HG03575 (cell line): ENCODE measurements around the gene ROR1.

Source experiments
- ATAC-seq: cut with Tn5 transposase; IDR thresholded peaks from one replicate; pipeline ENCODE4 v1.9.1; 2021; ENCODE audit not compliant: unreplicated experiment, insufficient number of reproducible peaks, low FRiP score; ENCODE audit errors: extremely low read depth

ROR1 gene

GRCh38 chr1:63836830-63837229 lies 63.0 kb downstream of the ROR1 start:
- ATAC-seq = no peak

GRCh38 chr1:63843010-63843409 lies 69.2 kb downstream of the ROR1 start:
- no peak for ATAC-seq

DNA sequence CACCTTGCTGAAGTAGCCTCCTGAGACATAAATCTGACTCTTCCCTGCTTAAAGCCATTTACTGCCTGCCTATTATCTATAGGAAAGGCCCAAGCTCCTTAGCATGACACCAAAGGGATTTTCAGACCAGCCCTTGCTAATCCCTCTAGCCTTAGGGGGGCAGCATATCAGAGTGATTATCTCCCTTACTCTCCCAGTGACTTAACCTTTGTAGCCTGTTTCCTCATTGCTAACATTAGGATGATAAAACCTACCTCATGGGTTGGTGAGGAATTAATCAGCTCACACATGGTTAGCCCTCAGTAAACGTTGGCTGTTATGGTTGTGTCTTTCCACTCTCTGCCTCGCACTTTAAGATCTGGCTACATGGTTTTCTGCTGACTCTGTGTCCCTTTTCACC lies 70.1 kb downstream of the ROR1 start:
- no peak for ATAC-seq

DNA sequence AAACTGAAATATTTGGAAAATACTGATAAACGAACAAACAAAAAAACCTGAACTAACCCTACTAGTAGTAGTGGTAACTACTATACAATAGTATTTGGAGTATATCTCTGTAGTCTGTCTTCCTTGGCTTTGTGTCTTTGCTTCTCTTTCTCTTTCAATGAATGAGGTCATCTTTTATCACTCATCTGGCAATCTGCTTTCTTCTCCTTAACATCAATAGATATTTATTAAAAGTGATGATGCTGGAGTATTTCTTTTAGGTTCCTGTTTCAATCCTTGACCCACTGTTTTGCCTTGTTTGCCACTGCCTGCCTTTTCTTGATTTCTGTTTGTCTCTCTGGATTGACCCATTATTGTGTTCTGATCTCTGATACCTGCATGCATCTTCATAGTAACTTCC lies 71.5 kb downstream of the ROR1 start:
- no peak for ATAC-seq

- ATAC-seq = no peak
These were observed 73.6 kb downstream of the ROR1 start for GRCh38 chr1:63847308-63847910.

DNA sequence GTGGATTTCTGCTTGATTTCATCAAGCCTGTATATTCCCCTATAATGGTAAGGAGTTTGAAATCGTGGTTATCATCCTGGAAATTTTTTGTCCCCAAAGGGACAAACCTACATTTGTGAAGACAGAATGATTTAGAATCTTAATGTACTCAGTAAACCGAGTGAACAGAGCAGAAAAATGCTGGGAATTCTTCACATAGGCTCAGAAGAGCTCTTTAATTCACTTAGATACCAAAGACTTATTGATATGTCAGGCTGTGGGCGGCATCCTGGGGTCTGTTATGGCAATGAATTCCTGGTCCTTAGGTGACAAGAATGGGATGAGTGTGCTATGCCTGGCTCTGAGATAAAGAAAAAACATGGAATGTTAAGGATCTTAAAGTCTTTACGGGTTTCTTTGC lies 74.9 kb downstream of the ROR1 start:
- no peak for ATAC-seq

GRCh38 chr1:63849149-63849548 lies 75.3 kb downstream of the ROR1 start:
- no peak for ATAC-seq

GRCh38 chr1:63854091-63854490 lies 80.3 kb downstream of the ROR1 start:
- no peak for ATAC-seq

- no peak for ATAC-seq
These were observed 82.1 kb downstream of the ROR1 start for GRCh38 chr1:63855942-63856341.

- ATAC-seq = no peak
These were observed 83.1 kb downstream of the ROR1 start for GRCh38 chr1:63856924-63857323.

DNA sequence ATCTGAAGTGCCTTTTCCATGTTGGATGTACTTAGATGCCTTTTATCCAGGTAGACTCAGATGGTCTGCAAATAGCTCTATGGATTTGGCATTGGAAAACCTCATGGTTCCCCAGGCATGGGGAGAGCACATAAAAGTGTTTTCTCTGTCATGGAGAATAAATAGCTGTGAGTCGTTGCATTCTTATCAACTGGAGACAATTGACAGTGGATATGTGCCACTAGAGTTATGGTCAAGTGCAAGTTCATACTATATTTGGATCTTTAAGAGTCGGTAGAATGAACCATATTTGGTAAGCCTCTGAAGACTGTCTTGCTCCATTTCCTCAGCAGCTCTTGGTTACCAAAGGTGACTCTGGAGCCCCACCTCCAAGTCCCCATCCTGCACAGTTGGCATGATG lies 83.7 kb downstream of the ROR1 start:
- ATAC-seq = no peak

DNA sequence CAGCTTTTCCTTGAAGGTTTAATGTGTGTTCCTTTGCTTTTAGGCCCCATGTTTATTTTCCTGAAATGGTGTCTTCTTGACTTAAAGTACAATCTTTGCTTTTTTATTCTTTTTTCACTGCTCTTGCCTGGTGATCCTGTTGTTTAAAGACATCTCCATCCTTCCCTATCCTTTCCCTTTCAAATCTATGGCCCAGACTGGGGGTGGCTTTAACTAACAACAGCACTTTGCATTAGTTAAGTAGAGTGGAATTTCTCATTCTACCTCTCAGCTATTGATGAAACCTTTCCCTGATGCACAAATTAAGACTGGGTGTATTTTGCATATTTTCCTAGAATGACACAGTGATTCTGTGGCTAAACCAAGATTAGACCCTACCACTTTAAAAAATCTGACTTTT lies 84.3 kb downstream of the ROR1 start:
- no peak for ATAC-seq

DNA sequence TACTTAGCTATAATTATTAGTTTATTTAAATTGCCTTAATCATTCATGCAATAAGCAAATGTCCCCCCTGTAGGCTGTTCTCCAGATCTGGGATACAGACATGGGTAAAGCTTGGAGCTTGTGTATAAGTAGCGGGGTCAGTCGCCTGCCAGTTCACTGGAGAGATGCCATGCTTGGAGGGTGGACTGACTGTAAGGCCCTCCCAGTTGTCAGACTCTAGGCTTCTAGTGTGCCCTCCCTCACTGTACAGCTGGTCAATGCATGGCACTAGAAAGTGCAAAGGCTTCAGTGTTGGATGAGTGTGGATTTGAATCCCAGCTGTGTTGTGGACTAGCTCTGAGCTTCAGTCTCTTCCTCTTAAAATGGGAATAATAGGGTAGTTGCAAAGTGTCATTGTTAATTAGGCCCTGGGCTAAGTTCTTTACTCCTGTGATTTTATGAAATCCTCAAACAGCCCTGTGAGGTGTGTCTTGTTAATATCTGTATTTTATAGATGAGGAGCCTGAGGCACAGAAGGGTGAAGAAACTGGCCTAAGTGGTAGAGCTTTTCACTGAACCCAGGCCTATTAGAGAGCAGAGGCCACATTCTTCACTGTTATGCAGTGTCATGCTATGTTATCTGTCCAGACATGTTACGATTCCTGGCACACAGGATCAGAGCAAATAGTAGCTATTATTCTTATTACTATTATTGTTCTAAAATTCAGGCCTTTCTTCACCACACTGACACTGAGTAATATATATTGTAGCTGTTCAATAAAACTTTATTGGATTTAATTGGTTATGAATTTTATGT lies 85.9 kb downstream of the ROR1 start:
- ATAC-seq = no peak

DNA sequence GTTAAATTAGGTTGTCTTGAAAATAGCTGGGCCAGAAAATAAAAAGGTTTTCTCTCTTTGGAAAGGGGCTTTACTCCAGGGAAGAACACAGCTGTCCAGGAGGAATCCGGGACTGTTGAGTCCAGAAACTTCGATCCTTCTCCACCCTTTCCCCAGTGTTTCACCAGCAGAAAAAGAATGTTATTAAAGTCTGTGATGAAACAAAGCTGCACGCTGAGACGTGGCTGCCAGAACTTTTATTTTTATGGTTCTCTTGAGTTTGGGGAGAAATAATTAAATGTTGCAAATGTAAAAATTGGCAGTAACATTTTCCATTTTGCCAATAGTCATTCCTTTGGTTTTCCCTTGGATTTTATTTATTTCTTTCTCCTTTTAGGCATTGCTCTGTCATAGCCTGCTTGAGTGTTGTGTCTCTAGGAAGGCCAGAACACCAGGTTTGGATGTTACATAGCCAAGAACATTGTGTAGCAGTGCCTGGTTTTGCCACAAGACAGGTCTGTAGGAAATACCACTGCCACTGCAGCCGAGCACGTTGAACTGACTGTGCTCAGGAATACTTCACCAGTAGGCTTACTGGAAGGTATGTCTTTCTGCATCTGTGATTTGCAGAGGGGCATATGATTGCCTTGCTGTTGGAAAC lies 87.4 kb downstream of the ROR1 start:
- ATAC-seq = no peak

- ATAC-seq = no peak
These were observed 89.3 kb downstream of the ROR1 start for GRCh38 chr1:63863145-63863544.

DNA sequence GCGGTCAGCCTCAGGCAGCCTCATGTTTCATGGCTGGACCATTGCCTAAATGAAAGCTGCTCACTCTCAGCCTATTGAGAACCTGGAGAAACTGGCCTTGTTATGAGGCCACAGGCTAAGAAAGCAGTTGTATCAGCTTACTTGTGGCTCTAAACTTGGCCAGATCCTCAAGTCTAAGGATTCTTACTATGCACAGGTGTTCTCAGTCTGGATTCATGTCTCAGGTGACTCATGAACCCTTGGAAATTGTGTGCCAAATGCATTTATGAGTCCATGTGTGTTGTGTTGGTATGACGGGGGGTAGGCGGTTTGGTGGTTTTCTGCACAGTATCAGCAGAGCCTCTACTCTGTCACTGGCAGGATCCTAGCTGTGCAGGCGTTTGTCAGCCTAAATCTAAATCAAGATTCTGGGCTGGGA lies 90.4 kb downstream of the ROR1 start:
- no peak for ATAC-seq

GRCh38 chr1:63865561-63865960 lies 91.7 kb downstream of the ROR1 start:
- ATAC-seq = no peak

DNA sequence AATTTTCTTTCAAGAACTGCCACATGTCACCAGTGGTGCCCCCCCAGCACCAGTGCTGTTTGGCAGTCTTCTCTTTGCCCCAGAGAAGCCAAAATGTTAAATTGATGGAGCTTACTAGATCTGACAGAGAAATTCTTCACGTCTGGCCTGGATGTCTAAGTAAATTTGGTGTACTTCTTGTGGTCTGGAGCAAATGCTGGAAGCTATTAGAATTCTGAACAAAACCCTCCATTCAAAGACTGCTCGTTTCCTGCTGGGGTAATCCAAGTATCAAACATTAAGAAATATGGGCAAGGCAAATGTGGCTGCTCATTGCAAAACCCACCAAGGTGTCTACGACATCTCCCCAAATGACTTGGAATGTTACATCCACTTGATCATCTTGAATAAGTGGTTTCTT lies 92.3 kb downstream of the ROR1 start:
- no peak for ATAC-seq

GRCh38 chr1:63867429-63868176 lies 93.8 kb downstream of the ROR1 start:
- ATAC-seq = no peak
